Measurements from ENCODE around the gene LMO1. TPM values are rescaled to one million over a fixed set of nuclear protein-coding genes. Genes with fewer than 3 reads are reported as not detected.

The LMO1 gene
- total RNA-seq, 1 experiment from 2014 or later: 0.24 TPM

- Histone ChIP-seq H3K9me3 (replicated peaks) (no peaks in the 10 kb centered on the region), H3K27me3 (no peaks in the 10 kb centered on the region; the same call in 1 of the 2 replicates), H3K27ac (no peak overlapping the region), H3K4me3 (no peak overlapping the region), H3K36me3 (no peaks in the 10 kb centered on the region), H3K4me1 (no peaks in the 10 kb centered on the region)
- no peak for DNase-seq
Measured at GRCh38 chr11:8183111-8183510, 80.6 kb downstream of the LMO1 start.

GRCh38 chr11:8180469-8180868, 83.2 kb downstream of the LMO1 start:
- Histone ChIP-seq H3K9me3 (replicated peaks) (no peaks in the 10 kb centered on the region), H3K36me3 (no peaks in the 10 kb centered on the region), H3K27me3 (no peaks in the 10 kb centered on the region), H3K4me3 (no peak overlapping the region), H3K27ac (no peak overlapping the region), H3K4me1 (no peaks in the 10 kb centered on the region)
- DNase-seq: no peak

GRCh38 chr11:8178297-8178696, 85.4 kb downstream of the LMO1 start:
- DNase-seq: no peak
- no peak overlapping the region for H3K27ac ChIP-seq
- no peaks in the 10 kb centered on the region for H3K4me1 ChIP-seq
- H3K36me3 ChIP-seq: no peaks in the 10 kb centered on the region
- H3K27me3 ChIP-seq: no peaks in the 10 kb centered on the region
- H3K4me3 ChIP-seq: no peak overlapping the region
- H3K9me3 ChIP-seq (replicated peaks): no peaks in the 10 kb centered on the region

DNA sequence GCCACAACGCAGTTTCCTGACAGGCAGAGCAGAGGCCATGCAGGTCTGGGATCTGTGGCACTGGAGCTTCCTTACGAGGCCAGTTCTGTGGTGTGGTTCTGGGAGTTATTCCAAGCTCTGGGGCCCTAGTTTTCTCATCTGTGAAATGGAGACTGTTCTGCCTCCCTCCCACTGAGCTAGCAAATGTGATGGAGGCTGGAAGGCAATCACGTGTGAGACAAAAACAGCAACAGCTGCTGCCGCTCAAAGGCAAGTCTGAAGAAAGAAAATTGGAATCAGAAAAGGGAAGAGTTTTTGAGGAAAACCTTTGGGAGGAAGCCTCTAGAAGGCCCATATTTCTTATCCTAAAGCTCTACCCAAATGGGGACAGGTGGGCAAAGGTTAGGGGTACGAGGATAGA, 86.5 kb downstream of the LMO1 start:
- Histone ChIP-seq H3K27me3 (no peaks in the 10 kb centered on the region), H3K36me3 (no peaks in the 10 kb centered on the region), H3K4me1 (no peaks in the 10 kb centered on the region), H3K27ac (no peak overlapping the region), H3K9me3 (replicated peaks) (no peaks in the 10 kb centered on the region), H3K4me3 (no peak overlapping the region)
- DNase-seq: peak in 1 of 2 experiments; percentile 17

Other genes with a start within 250 kb of the LMO1 start
- 18.3 and 18.9 TPM in 2 replicates for gene TUB, start 182.7 kb downstream of the LMO1 start, total RNA-seq (2014; rRNA removed; shearing (Covaris generic))
- not detected in 2 replicates for gene RIC3, start 94.9 kb downstream of the LMO1 start, total RNA-seq (2014; rRNA removed; shearing (Covaris generic))